H9 (cell line): Measurements from ENCODE around the gene PIK3CD. TPM values are rescaled to one million over a fixed set of nuclear protein-coding genes. Genes with fewer than 3 reads are reported as not detected.

ENCODE experiments used
- DNase-seq: peaks from one replicate; pipeline ENCODE4 v3.0.0-alpha.2; 2017
- H2AFZ ChIP-seq: one replicate; pipeline ENCODE4 v1.6.1; 2013; ENCODE audit warnings: mild to moderate bottlenecking, low read length, control low read depth, moderate library complexity
- H2AK5ac ChIP-seq: 2 replicates; pipeline ENCODE4 v1.6.1; 2013; ENCODE audit warnings: low read length, control low read depth, mixed read lengths; ENCODE audit not compliant: insufficient read length
- H2BK120ac ChIP-seq: one replicate; pipeline ENCODE4 v1.6.1; 2013; ENCODE audit warnings: low read depth, mild to moderate bottlenecking, low read length, control low read depth, inconsistent platforms; ENCODE audit not compliant: poor library complexity, severe bottlenecking
- H2BK12ac ChIP-seq: 2 replicates; pipeline ENCODE4 v1.6.1; 2013; ENCODE audit warnings: low read length, control low read depth, mixed read lengths, low read depth; ENCODE audit not compliant: insufficient read length
- H2BK15ac ChIP-seq: 2 replicates; pipeline ENCODE4 v1.6.1; 2013; ENCODE audit warnings: low read depth, low read length, control low read depth
- H2BK20ac ChIP-seq: one replicate; pipeline ENCODE4 v1.6.1; 2013; ENCODE audit warnings: low read depth, mild to moderate bottlenecking, low read length, control low read depth, inconsistent platforms; ENCODE audit not compliant: poor library complexity, severe bottlenecking
- H2BK5ac ChIP-seq: 2 replicates; pipeline ENCODE4 v1.6.1; 2013; ENCODE audit warnings: low read length, control low read depth, mixed read lengths; ENCODE audit not compliant: insufficient read length
- H3K14ac ChIP-seq: 2 replicates; pipeline ENCODE4 v1.6.1; 2013; ENCODE audit warnings: low read length, control low read depth; ENCODE audit not compliant: insufficient read depth
- H3K18ac ChIP-seq: 2 replicates; pipeline ENCODE4 v1.6.1; 2013; ENCODE audit warnings: low read depth, mild to moderate bottlenecking, mixed read lengths, low read length, control low read depth; ENCODE audit not compliant: insufficient read length
- H3K23ac ChIP-seq: 2 replicates; pipeline ENCODE4 v1.6.1; 2013; ENCODE audit warnings: low read length, control low read depth, mixed read lengths, low read depth; ENCODE audit not compliant: insufficient read length
- H3K23me2 ChIP-seq: 2 replicates; pipeline ENCODE4 v1.6.1; 2013; ENCODE audit warnings: low read depth, mild to moderate bottlenecking, mixed read lengths, low read length, control low read depth; ENCODE audit not compliant: insufficient read length, poor library complexity, severe bottlenecking
- H3K27ac ChIP-seq: 2 replicates; pipeline ENCODE4 v1.5.1; 2013; ENCODE audit warnings: low read length, control low read depth, mixed read lengths, low read depth; ENCODE audit not compliant: insufficient read length
- H3K27me3 ChIP-seq: 2 replicates; pipeline ENCODE4 v1.6.1; 2013; ENCODE audit warnings: low read length, control low read depth, inconsistent platforms; ENCODE audit not compliant: insufficient read depth
- H3K4ac ChIP-seq: 2 replicates; pipeline ENCODE4 v1.6.1; 2013; ENCODE audit warnings: low read depth, mild to moderate bottlenecking, control low read depth, inconsistent platforms, low read length, moderate library complexity
- H3K4me1 ChIP-seq: 2 replicates; pipeline ENCODE4 v1.6.1; 2013; ENCODE audit warnings: low read length, control low read depth, inconsistent platforms; ENCODE audit not compliant: insufficient read depth
- H3K4me2 ChIP-seq: 2 replicates; pipeline ENCODE4 v1.6.1; 2013; ENCODE audit warnings: low read length, control low read depth, mixed read lengths; ENCODE audit not compliant: insufficient read length, insufficient read depth
- H3K56ac ChIP-seq: 2 replicates; pipeline ENCODE4 v1.6.1; 2013; ENCODE audit warnings: low read depth, mild to moderate bottlenecking, mixed read lengths, low read length, control low read depth; ENCODE audit not compliant: insufficient read length
- H3K79me1 ChIP-seq: 2 replicates; pipeline ENCODE4 v1.6.1; 2013; ENCODE audit warnings: low read depth, mild to moderate bottlenecking, moderate library complexity, low read length, control low read depth, inconsistent platforms; ENCODE audit not compliant: insufficient read depth, poor library complexity, severe bottlenecking
- H3K79me2 ChIP-seq: 2 replicates; pipeline ENCODE4 v1.6.1; 2013; ENCODE audit warnings: low read length, control low read depth, inconsistent platforms; ENCODE audit not compliant: insufficient read depth
- H3K9ac ChIP-seq: 2 replicates; pipeline ENCODE4 v1.6.1; 2013; ENCODE audit warnings: low read length, control low read depth, mixed read lengths; ENCODE audit not compliant: insufficient read length; ENCODE audit errors: extremely low read depth
- H3K9me3 ChIP-seq: one replicate; pipeline ENCODE4 v1.6.1; 2013; ENCODE audit warnings: low read depth, low read length, inconsistent platforms; ENCODE audit not compliant: control insufficient read depth
- H3T11ph ChIP-seq: one replicate; pipeline ENCODE4 v1.6.1; 2013; ENCODE audit warnings: mild to moderate bottlenecking, low read length, control low read depth, inconsistent platforms
- H4K20me1 ChIP-seq: one replicate; pipeline ENCODE4 v1.6.1; 2013; ENCODE audit not compliant: control insufficient read depth, insufficient read length, insufficient read depth
- H4K5ac ChIP-seq: 2 replicates; pipeline ENCODE4 v1.6.1; 2013; ENCODE audit warnings: low read depth, mild to moderate bottlenecking, mixed read lengths, low read length, control low read depth; ENCODE audit not compliant: insufficient read length
- H4K8ac ChIP-seq: replicated peaks from 2 replicates; pipeline ENCODE4 v1.6.1; 2013; ENCODE audit warnings: low read length, control low read depth, mixed read lengths, low read depth; ENCODE audit not compliant: insufficient read length
- H4K91ac ChIP-seq: 2 replicates; pipeline ENCODE4 v1.6.1; 2013; ENCODE audit warnings: low read depth, mild to moderate bottlenecking, moderate library complexity, mixed read lengths, low read length, control low read depth; ENCODE audit not compliant: insufficient read length
- H3K27ac Mint-ChIP-seq, 3 experiments: 2 replicates in 2 of 3; 3 replicates in 1 of 3; pipeline ENCODE4 v1.8.0; 2020 to 2021; ENCODE audit warnings: mixed read lengths in 3 of 3, mild to moderate bottlenecking in 1 of 3, moderate library complexity in 1 of 3
- H3K27me3 Mint-ChIP-seq: 2 replicates; pipeline ENCODE4 v1.8.0; 2021; ENCODE audit warnings: low read depth, mild to moderate bottlenecking, moderate library complexity, mixed read lengths
- H3K36me3 Mint-ChIP-seq, 3 experiments: 2 replicates in 2 of 3; 3 replicates in 1 of 3; pipeline ENCODE4 v1.8.0; 2020 to 2021; ENCODE audit warnings: low read depth in 3 of 3, mixed read lengths in 3 of 3; ENCODE audit not compliant: insufficient read depth in 1 of 3
- H3K4me1 Mint-ChIP-seq, 2 experiments: 2 replicates each; pipeline ENCODE4 v1.8.0; 2020; ENCODE audit warnings: mixed read lengths in 2 of 2
- H3K4me3 Mint-ChIP-seq, 2 experiments: 2 replicates in 1 of 2; 3 replicates in 1 of 2; pipeline ENCODE4 v1.8.0; 2020 to 2021; ENCODE audit warnings: mild to moderate bottlenecking in 2 of 2, mixed read lengths in 2 of 2, moderate library complexity in 1 of 2
- H3K9me3 Mint-ChIP-seq, 2 experiments: 2 replicates in 1 of 2; 3 replicates in 1 of 2; pipeline ENCODE4 v1.8.0; 2020; ENCODE audit warnings: mild to moderate bottlenecking in 2 of 2, mixed read lengths in 2 of 2, moderate library complexity in 1 of 2
- CTCF ChIP-seq: fragments of 200-600 bp; sonication (generic); conservative IDR thresholded peaks from 3 replicates; pipeline ENCODE4 v1.8.0; 2021; ENCODE audit warnings: antibody characterized with exemption, mild to moderate bottlenecking
- WGBS: extraction: QIAGEN DNeasy Blood & Tissue Kit; methylation state at CpG from one replicate; pipeline ENCODE4 v1.1.7; 2013; ENCODE audit warnings: missing lambda C conversion rate, low lambda C conversion rate, mixed read lengths; ENCODE audit not compliant: insufficient read length; ENCODE audit errors: extremely low coverage; 5-methylcytosine and 5-hydroxymethylcytosine counted together
- total RNA-seq: library from RNA; stranded (reverse); gene quantifications from 2 replicates; pipeline ENCODE4 v1.2.1, GENCODE V29; 2021

The PIK3CD gene
- total RNA-seq, 1 experiment from 2014 or later, result 10.0 TPM

- no peak overlapping the region for H2AK5ac ChIP-seq
- peaks cover 9% of the 10 kb centered on the region; the same call in 1 of the 2 replicates for H3K27me3 ChIP-seq
Observed at GRCh38 chr1:9651220-9651564, 339 bp upstream of the PIK3CD start.

More at GRCh38 chr1:9651220-9651564, 339 bp upstream of the PIK3CD start:
- Mint-ChIP-seq H3K27me3 (peaks cover 67% of the 10 kb centered on the region), H3K27ac (no peak overlapping the region), H3K36me3 (no peaks in the 10 kb centered on the region), H3K4me3 (peak overlapping the region; percentile 67 to 88), H3K9me3 (no peaks in the 10 kb centered on the region; a peak in 1 of 5 replicates), H3K4me1 (peaks cover 8 to 12% of the 10 kb centered on the region in 2 experiments)
- H2AFZ ChIP-seq, result no peak overlapping the region
- H4K8ac ChIP-seq, result no peak overlapping the region
- no peak for DNase-seq
- H4K5ac ChIP-seq, result no peak overlapping the region
- no peaks in the 10 kb centered on the region for H3K79me2 ChIP-seq
- H2BK5ac ChIP-seq, result no peak overlapping the region
- H3K18ac ChIP-seq, result no peak overlapping the region
- no peak overlapping the region for H3K27ac ChIP-seq
- H3K23me2 ChIP-seq, result peaks cover 10% of the 10 kb centered on the region
- H4K20me1 ChIP-seq, result no peaks in the 10 kb centered on the region
- no peak overlapping the region for H2BK20ac ChIP-seq
- no peak overlapping the region for H2BK12ac ChIP-seq
- H3K79me1 ChIP-seq, result no peaks in the 10 kb centered on the region
- no CpG with 5 or more reads among the region's 10 CpGs for WGBS
- no peak for TF ChIP-seq CTCF
- H3K23ac ChIP-seq, result no peak overlapping the region
- H4K91ac ChIP-seq, result no peak overlapping the region
- no peak overlapping the region for H2BK120ac ChIP-seq
- H3K9me3 ChIP-seq, result no peaks in the 10 kb centered on the region
- peak overlapping the region; percentile 68 for H3K4me2 ChIP-seq
- H3K4me1 ChIP-seq, result no peaks in the 10 kb centered on the region
- no peak overlapping the region for H3K9ac ChIP-seq
- H3K4ac ChIP-seq, result no peak overlapping the region
- H3T11ph ChIP-seq, result no peak overlapping the region
- no peak overlapping the region for H3K14ac ChIP-seq
- no peak overlapping the region for H3K56ac ChIP-seq
- H2BK15ac ChIP-seq, result no peak overlapping the region
